GM12878 (cell line): ENCODE results near the gene SBF2. TPM values are rescaled to one million over a fixed set of nuclear protein-coding genes. Genes with fewer than 3 reads are reported as not detected.

Experiments used
- ATAC-seq: fragments of 200-7000 bp; cut with Tn5 transposase; 3 replicates; pipeline ENCODE4 v1.9.1; 2020; ENCODE audit warnings: mild to moderate bottlenecking, moderate library complexity
- BruUV-seq: library from RNA; stranded (reverse); fragments of 400-500 nt; replicated peaks from 2 replicates; lab custom pipeline; 2021; lab: Mats Ljungman, UMichigan
- CTCF ChIA-PET: fragments of 300-600 bp; sonication (Branson Sonifier 250); formaldehyde crosslinking; extraction: SDS; loops from one replicate; lab custom pipeline; 2021; ENCODE audit warnings: inconsistent platforms; lab: Yijun Ruan, JAX
- POLR2A ChIA-PET: fragments of 350-600 bp; formaldehyde crosslinking; extraction: SDS; loops from one replicate; lab custom pipeline; 2021; ENCODE audit warnings: inconsistent platforms; lab: Charles Lee
- RAD21 ChIA-PET: fragments of 300-600 bp; sonication (Branson Sonifier 250); formaldehyde crosslinking; loops from one replicate; lab custom pipeline; 2023; ENCODE audit warnings: antibody characterized with exemption; ENCODE audit not compliant: unreplicated experiment; lab: Charles Lee
- SMC1A ChIA-PET: fragments of 300-600 bp; sonication (Branson Sonifier 250); formaldehyde crosslinking; loops from one replicate; lab custom pipeline; 2023; ENCODE audit not compliant: unreplicated experiment, uncharacterized antibody; lab: Charles Lee
- DNase-seq: peaks from one replicate; pipeline ENCODE4 v3.0.0-alpha.2; 2011; ENCODE audit warnings: low read depth, low spot score
- FAIRE-seq: peaks from 3 replicates; lab custom pipeline; 2011; peaks lifted over from hg19 to GRCh38; lab: Jason Lieb, UNC
- H2AFZ ChIP-seq: 2 replicates; pipeline ENCODE4 v1.6.0; 2011; ENCODE audit warnings: low read depth, low read length, control low read depth; ENCODE audit not compliant: control insufficient read depth
- H3K27ac ChIP-seq: 2 replicates; pipeline ENCODE4 v1.5.1; 2011; ENCODE audit warnings: control low read depth; ENCODE audit not compliant: control insufficient read depth, insufficient read depth
- H3K27me3 ChIP-seq, 2 experiments: replicated peaks in 1 of 2; 2 replicates each; pipeline versions ENCODE4 v1.6.0 to v1.6.1; 2011; ENCODE audit warnings: low read length in 1 of 2; ENCODE audit not compliant: control insufficient read depth in 2 of 2, insufficient read depth in 2 of 2
- H3K36me3 ChIP-seq, 2 experiments: 2 replicates each; pipeline ENCODE4 v1.5.1; 2011; ENCODE audit warnings: low read length in 1 of 2; ENCODE audit not compliant: control insufficient read depth in 2 of 2, insufficient read depth in 2 of 2
- H3K4me1 ChIP-seq: 2 replicates; pipeline ENCODE4 v1.6.1; 2011; ENCODE audit warnings: mild to moderate bottlenecking, low read length, moderate library complexity, mixed read lengths; ENCODE audit not compliant: control insufficient read depth, insufficient read depth
- H3K4me2 ChIP-seq: 2 replicates; pipeline ENCODE4 v1.6.0; 2011; ENCODE audit warnings: control low read depth; ENCODE audit not compliant: control insufficient read depth, insufficient read depth
- H3K4me3 ChIP-seq: fragments of 200-600 bp; sonication (generic); 2 replicates; pipeline ENCODE4 v1.5.1; 2016
- H3K79me2 ChIP-seq: 2 replicates; pipeline ENCODE4 v1.6.0; 2011; ENCODE audit warnings: low read length; ENCODE audit not compliant: control insufficient read depth, insufficient read depth
- H3K9ac ChIP-seq: 2 replicates; pipeline ENCODE4 v1.8.0; 2011; ENCODE audit warnings: low read length, control low read depth, mixed read lengths; ENCODE audit not compliant: control insufficient read depth, insufficient read depth
- H3K9me3 ChIP-seq: replicated peaks from 3 replicates; pipeline ENCODE4 v1.5.1; 2011; ENCODE audit warnings: mild to moderate bottlenecking, low read length; ENCODE audit not compliant: control insufficient read depth, insufficient read depth
- H4K20me1 ChIP-seq: 2 replicates; pipeline ENCODE4 v1.6.0; 2011; ENCODE audit not compliant: control insufficient read depth, insufficient read depth
- CUX1 ChIP-seq: IDR thresholded peaks from 2 replicates; pipeline ENCODE4 v1.6.1; 2012; ENCODE audit warnings: improper control_type of control experiment, low read depth, low read length; ENCODE audit not compliant: insufficient replicate concordance
- EED ChIP-seq: sonication (generic); IDR thresholded peaks from 2 replicates; pipeline ENCODE4 v1.6.1; 2016; ENCODE audit warnings: antibody characterized with exemption, low read depth
- EGR1 ChIP-seq, 2 experiments: IDR thresholded peaks; 1 replicate in 1 of 2; 2 replicates in 1 of 2; pipeline ENCODE4 v1.6.1; 2011 to 2012; ENCODE audit warnings: low read depth in 2 of 2, low read length in 2 of 2, borderline replicate concordance in 1 of 2, mild to moderate bottlenecking in 1 of 2, moderate library complexity in 1 of 2
- HSF1 ChIP-seq: fragments of 150-350 bp; IDR thresholded peaks from 2 replicates; pipeline ENCODE4 v1.6.1; 2014; ENCODE audit warnings: mild to moderate bottlenecking, low read depth, low read length
- NFYA ChIP-seq: IDR thresholded peaks from 2 replicates; pipeline ENCODE4 v1.6.1; 2011; ENCODE audit warnings: low read depth, mild to moderate bottlenecking, low read length, improper control_type of control experiment, borderline replicate concordance
- NFYB ChIP-seq: IDR thresholded peaks from 2 replicates; pipeline ENCODE4 v1.6.1; 2011; ENCODE audit warnings: low read depth, mild to moderate bottlenecking, low read length, improper control_type of control experiment, moderate library complexity; ENCODE audit not compliant: insufficient read depth
- RBBP5 ChIP-seq: fragments of 200-600 bp; sonication (generic); conservative IDR thresholded peaks from 2 replicates; pipeline ENCODE4 v1.6.1; 2016
- SMAD1 ChIP-seq: fragments of 450-650 bp; IDR thresholded peaks from 2 replicates; pipeline ENCODE4 v1.6.1; 2018; ENCODE audit warnings: mild to moderate bottlenecking, low read depth; ENCODE audit not compliant: partially characterized antibody
- SPI1 ChIP-seq: IDR thresholded peaks from 2 replicates; pipeline ENCODE4 v1.6.1; 2011; ENCODE audit warnings: low read depth, mild to moderate bottlenecking, low read length, moderate library complexity, borderline replicate concordance; ENCODE audit not compliant: insufficient read depth
- SRF ChIP-seq, 2 experiments: IDR thresholded peaks; 2 replicates each; pipeline ENCODE4 v1.6.1; 2011; ENCODE audit warnings: low read depth in 2 of 2, low read length in 2 of 2, mild to moderate bottlenecking in 1 of 2, moderate library complexity in 1 of 2
- TCF3 ChIP-seq: IDR thresholded peaks from 2 replicates; pipeline ENCODE4 v1.6.1; 2012; ENCODE audit warnings: low read depth, mild to moderate bottlenecking, low read length, borderline replicate concordance; ENCODE audit not compliant: insufficient read depth
- YBX1 ChIP-seq: fragments of 450-650 bp; IDR thresholded peaks from 2 replicates; pipeline ENCODE4 v1.6.1; 2016; ENCODE audit warnings: antibody characterized with exemption
- ZNF207 ChIP-seq: fragments of 450-650 bp; IDR thresholded peaks from 2 replicates; pipeline ENCODE4 v1.6.1; 2014; ENCODE audit warnings: antibody characterized with exemption, mild to moderate bottlenecking, borderline replicate concordance
- ZSCAN29 ChIP-seq: fragments of 450-650 bp; IDR thresholded peaks from 2 replicates; pipeline ENCODE4 v1.6.1; 2017; ENCODE audit warnings: mild to moderate bottlenecking, moderate library complexity
- WGBS: methylation state at CpG from one replicate; pipeline ENCODE4 v1.1.6; 2016; ENCODE audit warnings: low lambda C conversion rate; ENCODE audit not compliant: insufficient replicate concordance, insufficient coverage; ENCODE audit errors: missing lambda C conversion rate; 5-methylcytosine and 5-hydroxymethylcytosine counted together
- in situ Hi-C: fragments of 300-500 bp; cut with MboI; formaldehyde crosslinking; loops from 9 replicates; pipeline ENCODE4 v1.14.3; 2018; ENCODE audit warnings: mixed read lengths
- intact Hi-C: fragments of 100-400 bp; cut with micrococcal nuclease; formaldehyde crosslinking; loops from one replicate; pipeline ENCODE4 v1.14.2; 2022; ENCODE audit not compliant: unreplicated experiment
- polyA plus RNA-seq, 11 experiments: library from polyadenylated mRNA; depleted of rRNA in 4 of 11; unstranded in 6 of 11; stranded (reverse) in 5 of 11; fragments of >200 nt; fragmentation: Nextera tagmentation in 4 of 11; fragmentation: Illumina TruSeq in 1 of 11; extraction: Ambion mirVana in 4 of 11; extraction: Trizol in 1 of 11; gene quantifications; 1 replicate in 1 of 11; 2 replicates in 10 of 11; pipeline versions ENCODE4 v1.2.1 to v1.2.3, GENCODE V29; 2011 to 2016; ENCODE audit warnings: inconsistent platforms in 2 of 11, missing spikeins in 2 of 11, low read depth in 1 of 11
- total RNA-seq, 4 experiments: library from RNA; depleted of rRNA in 3 of 4; stranded (reverse); fragments of >200 nt in 3 of 4; fragmentation: Illumina TruSeq in 1 of 4; extraction: Trizol in 1 of 4; gene quantifications; 2 replicates each; pipeline versions ENCODE4 v1.2.1 to v1.2.3, GENCODE V29; 2013 to 2021

Gene SBF2
- total and polyA plus RNA-seq, 10 of the 15 experiments (the other 5 are each of a cell fraction or from before 2014, with no cell fraction given) = 0.24 to 2.3 (median 1.1) TPM

GRCh38 chr11:10221342-10221741, 72.7 kb downstream of the SBF2 start (continued):
- TF ChIP-seq CUX1 (no peak), SRF (IDR thresholded peaks at IDR 0.05; ENCODE audit: low read depth in 2 of 2, low read length in 2 of 2) (no peak), YBX1 (no peak)

GRCh38 chr11:10211470-10211869, 82.5 kb downstream of the SBF2 start:
- Histone ChIP-seq H3K79me2 (no peaks in the 10 kb centered on the region), H3K4me2 (no peak overlapping the region), H3K9me3 (no peaks in the 10 kb centered on the region), H3K27ac (no peak overlapping the region), H3K27me3 (peaks cover 0 to 5% of the 10 kb centered on the region in 2 experiments; a peak in 1 of 4 replicates), H3K36me3 (no peaks in the 10 kb centered on the region), H3K9ac (no peak overlapping the region), H4K20me1 (no peaks in the 10 kb centered on the region), H3K4me1 (no peaks in the 10 kb centered on the region), H3K4me3 (no peak overlapping the region), H2AFZ (no peak overlapping the region)
- DNase-seq (no peak), ATAC-seq (no peak)
- no TSS peak for BruUV-seq
- ChIA-PET CTCF (interaction anchor here (5.1 to 9.7 kb wide), 3 partner anchors 93 to 155 kb away, joined by 30 to 91 read pairs (median 48); partner anchors contain the start of gene ADM), POLR2A (no interaction called here), SMC1A (interaction anchor here (1.0 to 1.4 kb wide), 4 partner anchors 30 to 113 kb away, joined by 3 to 4 read pairs (median 3); no protein-coding TSS in a partner anchor)
- WGBS = 27% methylated on average over 3 of the region's 3 CpGs
- in situ Hi-C loops = loop anchor here (5.0 kb wide), 1 partner anchor 111 kb away; no protein-coding TSS in a partner anchor
- TF ChIP-seq ZSCAN29 (no peak), EED (no peak), NFYB (no peak), NFYA (no peak), SPI1 (no peak), EGR1 (IDR thresholded peaks at IDR 0.05; ENCODE audit: borderline replicate concordance in 1 of 2, low read depth in 2 of 2, low read length in 2 of 2) (no peak), TCF3 (no peak), HSF1 (no peak), ZNF207 (no peak), RBBP5 (no peak), SMAD1 (no peak)
- TF ChIP-seq, all 136 proteins: peak for 0
- intact Hi-C loops = no loop called here
- FAIRE-seq = no peak
- RAD21 ChIA-PET = interaction anchor here (1.1 kb wide), 1 partner anchor 111 kb away, joined by 4 read pairs; no protein-coding TSS in a partner anchor
